ENCODE measurements around the gene ABTB2. TPM values are rescaled to one million over a fixed set of nuclear protein-coding genes. Genes with fewer than 3 reads are reported as not detected.

Gene ABTB2
- total and polyA plus RNA-seq, 2 experiments from 2014 or later: 2.6 to 12.1 TPM

GRCh38 chr11:34161361-34161760 lies 196.4 kb downstream of the ABTB2 start (continued):
- TF ChIP-seq ZNF462 (CRISPR knock-in tag; IDR thresholded peaks at IDR 0.05) (no peak), ZNF331 (CRISPR knock-in tag; IDR thresholded peaks at IDR 0.05; ENCODE audit: low read depth) (no peak)

- H3K9me3 Mint-ChIP-seq: no peaks in the 10 kb centered on the region
- no peaks in the 10 kb centered on the region; the same call in 1 of the 2 replicates for H3K36me3 ChIP-seq (ENCODE audit: insufficient read depth)
- TF ChIP-seq STAT1 (IDR thresholded peaks at IDR 0.05; ENCODE audit: unreplicated experiment): no peak
- no peak for TF ChIP-seq ZNF114 (CRISPR knock-in tag; IDR thresholded peaks at IDR 0.05)
- TF ChIP-seq ZNF462 (CRISPR knock-in tag; IDR thresholded peaks at IDR 0.05): no peak
- no peak for TF ChIP-seq NANOG (IDR thresholded peaks at IDR 0.05; ENCODE audit: borderline replicate concordance)
- no peak for TF ChIP-seq ZNF331 (CRISPR knock-in tag; IDR thresholded peaks at IDR 0.05; ENCODE audit: low read depth)
- TF ChIP-seq CTCF (conservative IDR thresholded peaks at IDR 0.05; ENCODE audit: low read depth in 2 of 2): no peak
- no peak for TF ChIP-seq EZH2 (IDR thresholded peaks at IDR 0.05; ENCODE audit: low read depth, unreplicated experiment)
- TF ChIP-seq CREB1 (CRISPR knock-in tag; IDR thresholded peaks at IDR 0.05; ENCODE audit: low read depth): no peak
These were observed 197.0 kb downstream of the ABTB2 start for GRCh38 chr11:34160791-34161190.

More at GRCh38 chr11:34160791-34161190, 197.0 kb downstream of the ABTB2 start:
- no peak overlapping the region for H3K27ac Mint-ChIP-seq
- no peaks in the 10 kb centered on the region for H3K4me1 Mint-ChIP-seq
- Histone ChIP-seq H3K27me3 (ENCODE audit: insufficient read depth) (no peaks in the 10 kb centered on the region), H3K4me1 (ENCODE audit: insufficient read depth) (no peaks in the 10 kb centered on the region), H3K27ac (ENCODE audit: low read depth) (no peak overlapping the region), H4K20me1 (replicated peaks; ENCODE audit: insufficient read depth) (no peaks in the 10 kb centered on the region; the same call in 1 of the 2 replicates), H3K4me2 (no peak overlapping the region), H3F3A (replicated peaks; ENCODE audit: low read depth) (no peaks in the 10 kb centered on the region), H3K4me3 (no peak overlapping the region), H3K9me2 (ENCODE audit: insufficient read depth) (no peaks in the 10 kb centered on the region), H2AFZ (no peak overlapping the region), H3K79me2 (replicated peaks; ENCODE audit: insufficient read depth) (no peaks in the 10 kb centered on the region)
- DNase-seq (ENCODE audit: low spot score) (no peak), ATAC-seq (no peak)
- no peak overlapping the region for H3K4me3 Mint-ChIP-seq
- peaks cover 6% of the 10 kb centered on the region; the same call in 2 of the 3 replicates for H3K36me3 Mint-ChIP-seq (ENCODE audit: low read depth)
- H3K27me3 Mint-ChIP-seq (ENCODE audit: insufficient read depth, low read depth, poor library complexity): peaks cover 9% of the 10 kb centered on the region

Data from GM23338 (cell line).